SK-N-DZ (cell line): ENCODE data around the gene SIGLEC15. TPM values are rescaled to one million over a fixed set of nuclear protein-coding genes. Genes with fewer than 3 reads are reported as not detected.
A peak's percentile ranks its signal among the peaks of the same experiment; 100 is the strongest.
"Not testable (repeated sequence)": the region's sequence is repeated elsewhere in the genome, so short reads cannot be mapped to it uniquely, and the experiment has no call there.

ENCODE experiments used
- DNase-seq: peaks from one replicate; pipeline ENCODE4 v3.0.0-alpha.2; 2015; ENCODE audit warnings: low spot score
- polyA plus RNA-seq, 2 experiments: library from polyadenylated mRNA; depleted of rRNA; stranded (reverse); fragments of >200 nt; gene quantifications; 2 replicates each; pipeline ENCODE4 v1.2.3, GENCODE V29; 2014

The SIGLEC15 gene
- not detected in 2 replicates for polyA plus RNA-seq (2014; cell fraction: cytosol; rRNA removed)
- not detected in 2 replicates for polyA plus RNA-seq (2014; cell fraction: nucleus; rRNA removed)

GRCh38 chr18:45825258-45826044 is at the start of gene SIGLEC15:
Gene SIGLEC15 (plus strand): TSS chr18:45825675. CDS start chr18:45825729, 54 bp downstream.
- DNase-seq, result no peak

- DNase-seq, result no peak
These were observed 49.7 kb upstream of the SIGLEC15 start for GRCh38 chr18:45775743-45776142.

- no peak for DNase-seq
These were observed 48.1 kb upstream of the SIGLEC15 start for GRCh38 chr18:45777393-45777792.

GRCh38 chr18:45780568-45780967 is 44.9 kb upstream of the SIGLEC15 start:
- no peak for DNase-seq

- no peak for DNase-seq
These were observed 42.8 kb upstream of the SIGLEC15 start for GRCh38 chr18:45782662-45783061.

- DNase-seq, result no peak
These were observed 42.1 kb upstream of the SIGLEC15 start for GRCh38 chr18:45783097-45784075.

GRCh38 chr18:45785134-45785533 is 40.3 kb upstream of the SIGLEC15 start:
- DNase-seq, result no peak

- DNase-seq, result no peak
These were observed 38.5 kb upstream of the SIGLEC15 start for GRCh38 chr18:45786941-45787340.

GRCh38 chr18:45787346-45787745 is 38.1 kb upstream of the SIGLEC15 start:
- DNase-seq, result no peak

GRCh38 chr18:45788861-45789260 is 36.6 kb upstream of the SIGLEC15 start:
- no peak for DNase-seq

GRCh38 chr18:45792506-45793263 is 32.8 kb upstream of the SIGLEC15 start:
- no peak for DNase-seq

GRCh38 chr18:45793264-45793965 is 32.1 kb upstream of the SIGLEC15 start:
- DNase-seq, result no peak

- no peak for DNase-seq
These were observed 24.0 kb upstream of the SIGLEC15 start for GRCh38 chr18:45801416-45802004.

GRCh38 chr18:45802814-45803492 is 22.5 kb upstream of the SIGLEC15 start:
- DNase-seq, result no peak

- no peak for DNase-seq
These were observed 19.9 kb upstream of the SIGLEC15 start for GRCh38 chr18:45805551-45805950.

- DNase-seq, result no peak
These were observed 19.2 kb upstream of the SIGLEC15 start for GRCh38 chr18:45806226-45806625.

- DNase-seq, result peak; percentile 13
These were observed 18.3 kb upstream of the SIGLEC15 start for GRCh38 chr18:45807144-45807543.

- DNase-seq, result not testable (repeated sequence)
These were observed 10.7 kb upstream of the SIGLEC15 start for GRCh38 chr18:45814733-45815132.

GRCh38 chr18:45817543-45817942 is 7.9 kb upstream of the SIGLEC15 start:
- DNase-seq, result no peak

- DNase-seq, result not testable (repeated sequence)
These were observed 6.7 kb upstream of the SIGLEC15 start for GRCh38 chr18:45818765-45819164.
